ENCODE measurements around the gene TMEM169.
A peak's percentile ranks its signal among the peaks of the same experiment; 100 is the strongest.

TMEM169 gene

DNA sequence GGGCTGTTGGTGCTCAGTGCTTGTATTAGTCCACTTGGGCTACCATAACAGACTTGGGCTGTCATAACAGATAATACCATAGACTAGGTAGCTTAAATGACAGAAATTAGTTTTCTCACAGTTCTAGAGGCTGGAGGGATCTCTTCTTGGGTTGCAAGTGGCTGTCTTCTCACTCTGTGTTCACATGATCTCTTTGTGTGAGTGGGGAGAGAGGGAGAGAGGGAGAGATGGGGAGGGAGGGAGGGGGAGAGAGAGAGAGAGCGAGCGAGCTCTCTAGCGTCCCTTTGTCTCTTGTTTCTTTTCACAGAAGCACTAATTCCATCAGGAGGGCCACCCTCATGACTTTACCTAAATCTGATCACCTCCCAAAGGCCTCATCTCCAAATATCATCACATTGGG is 23.0 kb downstream of the TMEM169 start:
- DNase-seq (ENCODE audit: low read depth, low spot score): no peak

DNA sequence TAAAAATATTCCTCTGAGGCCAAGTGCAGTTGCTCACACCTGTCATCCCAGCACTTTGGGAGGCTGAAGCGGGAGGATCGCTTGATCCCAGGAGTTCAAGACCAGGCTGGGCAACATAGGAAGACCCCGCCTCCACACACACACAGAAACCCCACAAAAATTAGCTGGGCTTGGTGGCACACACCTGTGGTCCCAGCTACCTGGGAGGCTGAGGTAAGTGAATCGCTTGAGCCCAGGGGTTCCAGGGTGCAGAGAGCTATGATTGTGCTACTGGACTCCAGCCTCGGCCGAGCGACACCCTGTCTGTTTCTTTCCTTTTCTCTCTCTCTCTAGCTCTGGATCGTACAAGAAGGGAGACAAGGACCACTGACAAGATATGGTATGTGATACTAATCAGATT is 25.6 kb downstream of the TMEM169 start:
- DNase-seq (ENCODE audit: low read depth, low spot score): no peak

DNA sequence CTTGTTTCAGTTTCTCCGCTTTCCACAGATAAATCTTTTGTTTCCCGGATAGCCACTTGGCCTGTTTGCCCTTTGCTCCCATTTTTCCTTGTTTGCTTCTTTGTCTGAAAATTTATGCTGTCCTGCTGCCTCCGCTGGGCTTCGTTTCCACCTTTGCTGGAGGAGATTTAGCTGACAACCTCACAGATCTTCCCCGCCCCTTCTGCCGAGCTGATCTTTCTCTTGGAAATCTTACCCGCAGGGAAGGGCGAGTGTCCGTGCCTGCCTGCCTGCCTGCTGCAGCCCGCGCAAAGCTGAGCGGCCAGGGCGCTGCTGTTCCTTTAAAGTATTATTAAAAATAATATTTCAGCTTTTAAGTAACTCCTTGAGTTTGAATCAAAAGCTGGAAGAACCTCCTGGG is 26.0 kb downstream of the TMEM169 start:
- DNase-seq (ENCODE audit: low read depth, low spot score): no peak

DNA sequence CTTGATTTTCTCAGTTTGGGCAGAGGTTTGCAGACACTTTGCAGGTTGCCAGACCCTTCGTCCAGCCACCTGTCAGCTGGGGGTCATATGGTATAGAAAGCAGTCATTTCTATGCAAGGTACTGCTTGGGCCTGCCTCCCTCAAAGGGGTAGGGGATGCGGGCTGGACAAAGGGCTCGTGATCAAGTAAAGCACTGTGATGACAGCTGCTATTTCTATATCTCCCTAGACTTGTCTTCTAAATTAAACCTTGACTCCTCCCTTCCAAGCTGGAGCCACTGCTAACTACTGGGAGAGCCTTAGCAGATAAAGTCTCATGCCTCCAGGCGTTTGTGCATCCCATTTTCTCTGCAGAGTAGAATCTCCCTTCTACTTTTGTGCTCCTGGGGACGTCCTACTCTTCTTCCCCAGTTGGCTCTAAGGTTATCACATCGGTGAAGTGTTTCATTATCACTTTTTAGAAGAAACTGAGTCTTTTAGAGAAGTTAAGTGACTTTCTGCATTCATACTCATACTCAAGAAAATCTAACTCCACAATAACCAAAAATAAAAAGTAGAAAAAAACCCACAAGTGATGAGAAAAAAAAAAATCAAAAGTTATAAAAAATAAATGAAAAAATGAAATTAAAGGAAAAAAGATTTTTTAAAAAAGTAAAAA is 26.7 kb downstream of the TMEM169 start:
- DNase-seq (ENCODE audit: low read depth, low spot score): no peak

DNA sequence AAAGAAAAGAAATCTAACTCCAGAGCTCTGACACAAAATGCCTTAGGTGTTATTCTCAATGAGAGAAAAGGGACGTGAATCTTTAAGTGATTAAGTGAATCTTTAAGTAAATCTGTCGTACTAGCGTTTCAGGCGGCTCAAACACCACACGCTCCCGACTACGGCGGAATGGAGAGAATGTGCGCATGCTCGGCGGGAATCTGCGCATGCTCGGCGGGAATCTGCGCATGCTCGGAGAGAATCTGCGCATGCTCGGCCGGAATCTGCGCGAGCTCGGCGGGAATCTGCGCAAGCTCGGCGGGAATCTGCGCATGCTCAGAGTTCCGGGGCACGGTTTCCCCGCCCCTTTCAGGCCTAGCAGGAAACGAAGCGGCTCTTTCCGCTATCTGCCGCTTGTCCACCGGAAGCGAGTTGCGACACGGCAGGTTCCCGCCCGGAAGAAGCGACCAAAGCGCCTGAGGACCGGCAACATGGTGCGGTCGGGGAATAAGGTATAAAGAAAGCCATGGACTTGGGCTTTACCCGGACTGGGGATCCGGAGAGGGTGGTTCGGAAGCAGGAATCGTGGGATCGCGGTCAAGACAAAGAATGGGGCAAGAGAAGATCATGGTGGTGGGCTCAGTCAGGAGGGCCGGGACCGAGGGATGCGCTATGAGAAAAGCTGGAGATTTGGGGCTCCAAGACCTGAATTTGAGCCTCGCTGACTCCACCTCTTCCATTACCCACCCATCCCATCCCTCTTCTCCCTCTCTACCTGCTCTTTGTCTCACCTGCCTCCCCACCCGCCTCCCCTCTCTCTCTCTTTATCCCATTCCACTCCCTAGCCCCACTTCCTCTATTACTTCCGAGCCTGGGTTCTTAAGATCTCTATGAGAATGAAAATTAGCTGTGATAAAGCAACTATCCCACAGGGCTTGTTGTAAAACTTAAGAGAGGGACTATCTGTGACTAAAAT is 27.5 kb downstream of the TMEM169 start, which contains the start of gene XRCC5:
XRCC5 (plus strand) TSS at position 382 of the 955 bp plus-strand sequence; CDS start at position 471, 89 bp downstream.
- peak; percentile 99 for DNase-seq (ENCODE audit: low read depth, low spot score)

DNA sequence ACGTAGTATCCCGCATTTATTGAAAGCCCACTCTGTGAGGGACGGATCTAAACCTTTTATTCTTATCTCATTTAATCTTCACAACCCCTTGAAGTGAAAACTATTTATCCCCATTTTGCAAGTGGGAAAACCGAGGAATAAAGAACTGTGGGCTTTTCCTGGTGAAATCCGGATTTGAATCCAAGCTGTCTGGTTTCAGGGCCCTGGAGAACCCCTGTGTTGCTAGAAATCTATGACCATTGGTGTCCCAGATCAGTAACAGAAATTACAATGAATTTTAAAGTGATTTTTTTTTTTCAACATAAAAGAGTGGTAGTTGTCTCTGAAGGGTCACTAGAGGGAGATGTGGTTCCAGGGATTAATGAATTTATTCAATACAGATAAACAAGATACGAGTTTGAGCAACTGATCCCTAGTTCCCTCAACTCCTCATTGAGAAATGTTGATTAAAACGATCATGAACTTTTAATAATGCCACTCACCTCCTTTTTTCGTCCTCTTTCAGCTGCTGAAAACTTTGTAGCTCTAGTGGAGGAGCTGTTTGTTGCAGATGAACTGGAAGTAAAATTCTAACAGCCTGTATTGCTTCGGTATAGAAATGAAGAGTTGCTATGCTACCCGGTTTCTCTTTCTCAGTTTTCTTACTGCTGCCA is 28.4 kb downstream of the TMEM169 start:
- peak; percentile 61 for DNase-seq (ENCODE audit: low read depth, low spot score)

DNA sequence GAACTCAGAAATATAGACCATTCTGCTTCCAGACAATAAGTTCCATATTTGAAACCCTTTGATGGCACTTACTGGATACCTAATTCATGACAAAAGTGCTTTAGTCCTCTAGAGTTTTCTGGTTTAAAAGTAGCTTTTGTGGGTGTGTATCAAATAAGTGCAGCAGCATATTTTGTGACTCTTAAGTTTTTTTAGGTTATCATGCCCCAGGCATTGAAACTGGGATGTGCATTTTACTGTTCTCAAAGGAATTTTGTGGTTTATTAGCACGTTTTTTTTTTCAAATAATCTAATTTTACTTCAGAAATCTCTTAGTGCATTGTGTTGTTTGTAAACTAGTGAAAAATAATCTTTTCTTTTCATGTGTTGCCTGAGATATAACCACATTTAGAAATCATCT is 28.9 kb downstream of the TMEM169 start:
- no peak for DNase-seq (ENCODE audit: low read depth, low spot score)

DNA sequence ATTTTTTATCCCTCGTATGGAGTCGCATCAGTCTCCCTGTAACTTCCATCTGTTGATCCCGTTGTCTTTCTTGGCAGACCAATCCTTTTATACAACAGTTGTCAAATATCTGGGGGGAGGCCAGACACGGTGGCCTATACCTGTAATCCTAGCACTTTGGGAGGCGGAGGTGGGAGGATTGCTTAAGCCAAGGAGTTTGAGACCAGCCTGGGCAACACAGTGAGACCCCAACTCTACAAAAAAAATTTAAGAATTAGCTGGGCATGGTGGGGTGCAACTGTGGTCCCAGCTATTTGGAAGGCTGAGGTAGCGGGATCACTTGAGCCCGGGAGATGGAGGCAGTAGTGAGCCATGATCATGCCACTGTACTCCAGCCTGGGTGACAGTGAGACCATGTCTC is 29.4 kb downstream of the TMEM169 start:
- no peak for DNase-seq (ENCODE audit: low read depth, low spot score)

DNA sequence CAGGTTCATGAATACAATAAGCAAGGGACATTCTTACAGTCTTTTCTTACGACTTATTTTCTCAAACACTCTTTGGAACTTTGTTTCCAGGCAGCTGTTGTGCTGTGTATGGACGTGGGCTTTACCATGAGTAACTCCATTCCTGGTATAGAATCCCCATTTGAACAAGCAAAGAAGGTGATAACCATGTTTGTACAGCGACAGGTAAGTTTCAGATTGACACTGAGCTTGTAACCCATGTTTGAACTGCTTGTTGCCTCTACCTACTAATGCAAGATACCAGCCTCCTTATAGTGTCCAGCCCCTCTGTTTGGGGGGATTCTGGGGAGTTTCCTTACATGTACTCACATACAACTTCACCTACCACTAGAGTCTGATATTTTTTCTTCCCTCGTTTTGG is 31.2 kb downstream of the TMEM169 start:
- DNase-seq (ENCODE audit: low read depth, low spot score): no peak

DNA sequence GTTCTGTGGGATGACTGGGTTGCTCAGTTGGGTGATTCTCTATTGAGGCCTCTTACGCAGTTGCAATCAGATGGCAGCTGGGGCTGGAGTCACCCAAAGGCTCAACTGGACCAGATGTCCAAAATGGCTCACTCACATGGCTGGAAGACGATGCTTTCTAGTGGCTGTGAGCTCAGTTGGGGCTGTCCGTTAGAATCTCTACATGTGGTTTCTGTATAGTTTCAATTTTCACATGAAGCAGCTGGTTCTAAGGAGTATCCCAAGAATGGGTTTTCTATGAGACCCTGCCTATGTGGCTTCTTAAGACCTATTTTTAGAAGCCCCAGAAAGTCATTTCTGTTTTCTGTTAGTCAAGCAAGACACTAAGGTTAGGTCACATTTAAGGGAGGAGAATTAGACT is 31.9 kb downstream of the TMEM169 start:
- DNase-seq (ENCODE audit: low read depth, low spot score): no peak

DNA sequence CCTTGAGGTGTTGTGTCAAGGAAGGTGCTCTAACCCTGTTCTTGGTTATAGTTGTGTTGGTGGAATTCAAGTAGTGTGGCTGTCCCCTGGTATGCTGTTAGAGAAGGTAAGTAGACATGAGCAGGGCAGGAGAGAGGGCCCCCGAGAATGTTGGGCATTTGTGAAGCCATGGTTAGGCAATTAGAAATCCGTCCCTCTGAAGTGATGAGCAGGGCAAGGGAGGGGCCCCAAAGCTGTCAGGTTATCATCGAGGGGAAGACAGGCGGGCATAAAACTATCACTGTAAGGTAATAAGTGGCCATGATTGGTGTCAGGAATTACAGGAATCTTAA is 32.6 kb downstream of the TMEM169 start:
- DNase-seq (ENCODE audit: low read depth, low spot score): no peak

DNA sequence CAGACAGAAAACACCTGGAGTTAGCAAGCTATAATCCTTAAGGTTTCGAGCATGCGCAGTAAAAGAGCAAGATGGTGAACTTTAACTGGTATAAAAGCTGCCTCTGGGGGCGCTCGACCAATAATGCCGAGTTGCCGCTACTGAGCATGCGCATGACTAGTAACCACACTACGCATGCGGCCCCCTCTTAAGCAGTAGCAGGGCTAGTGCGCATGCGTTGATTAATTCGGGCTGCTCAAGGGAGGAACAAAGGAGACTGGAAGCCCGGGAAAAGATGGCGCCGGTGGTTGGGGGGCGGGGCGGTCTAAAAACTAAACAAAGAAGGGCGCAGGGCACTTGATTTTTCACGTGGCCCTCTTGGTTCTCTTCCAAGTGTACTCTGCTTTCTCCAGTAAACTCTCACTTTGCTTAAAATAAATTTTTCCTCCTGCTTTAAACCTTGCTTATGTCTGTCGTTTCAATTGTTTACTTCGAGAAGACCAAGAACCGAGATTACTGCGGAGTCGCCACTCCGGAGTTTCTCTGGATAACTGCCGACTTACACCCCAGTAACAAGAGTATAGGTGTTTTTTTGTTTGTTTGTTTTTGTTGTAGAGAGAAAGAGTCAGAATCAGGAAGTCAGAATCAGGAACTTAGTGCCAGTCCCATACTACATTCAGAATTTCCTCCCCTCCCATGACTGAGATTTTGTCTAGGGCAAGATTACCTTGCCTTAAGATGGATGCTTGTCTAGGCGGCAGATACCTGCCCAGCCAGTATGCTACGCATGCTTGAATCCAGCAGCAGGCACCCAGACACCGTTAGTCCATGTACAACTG is 33.2 kb downstream of the TMEM169 start:
- DNase-seq (ENCODE audit: low read depth, low spot score): peak; percentile 99

DNA sequence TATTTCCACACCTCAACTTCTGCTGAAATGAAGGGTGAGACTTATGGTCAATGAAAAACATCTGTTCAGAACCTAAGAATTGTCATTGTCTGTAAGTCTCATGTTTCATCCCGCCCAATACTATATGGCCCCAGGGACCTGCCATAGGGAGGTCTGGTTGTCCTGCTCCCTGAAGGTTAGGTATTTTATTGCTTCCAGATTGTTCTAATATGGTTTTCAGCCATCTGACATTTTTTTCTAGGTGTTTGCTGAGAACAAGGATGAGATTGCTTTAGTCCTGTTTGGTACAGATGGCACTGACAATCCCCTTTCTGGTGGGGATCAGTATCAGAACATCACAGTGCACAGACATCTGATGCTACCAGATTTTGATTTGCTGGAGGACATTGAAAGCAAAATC is 34.7 kb downstream of the TMEM169 start:
- DNase-seq (ENCODE audit: low read depth, low spot score): no peak

DNA sequence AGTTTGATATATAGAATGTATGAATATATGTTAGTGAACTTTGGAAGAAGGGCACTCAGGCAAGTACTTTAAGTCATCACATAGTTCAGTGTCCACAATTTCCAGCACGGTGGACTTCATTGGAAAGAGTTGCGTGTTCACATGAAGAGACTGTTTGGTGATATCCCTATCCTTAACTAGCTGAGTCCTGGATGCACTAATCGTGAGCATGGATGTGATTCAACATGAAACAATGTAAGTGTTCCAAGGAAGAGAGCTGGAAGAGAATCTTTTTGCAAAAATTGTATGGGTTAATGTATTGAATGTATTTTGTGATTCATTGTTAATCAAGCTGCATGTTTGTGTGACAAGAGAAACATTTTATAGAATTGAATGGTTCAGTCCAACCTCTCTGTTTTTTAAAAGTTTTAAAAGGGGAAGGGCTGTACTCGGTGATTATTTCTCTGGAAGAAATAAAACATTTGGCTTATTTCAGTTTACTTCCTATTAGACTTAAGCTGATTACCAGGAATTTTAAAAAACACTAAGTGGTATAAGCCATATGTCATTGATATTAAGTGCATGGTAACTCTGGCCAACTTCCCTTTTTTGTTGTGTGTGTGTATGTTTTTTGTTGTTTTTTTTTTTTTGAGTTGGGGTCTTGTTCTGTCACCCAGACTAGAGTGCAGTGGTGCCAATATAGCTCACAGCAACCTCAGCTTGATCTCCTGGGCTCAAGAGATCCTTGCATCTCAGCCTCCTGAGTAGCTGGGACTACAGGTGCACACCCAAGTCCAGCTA is 36.0 kb downstream of the TMEM169 start:
- DNase-seq (ENCODE audit: low read depth, low spot score): peak; percentile 14

DNA sequence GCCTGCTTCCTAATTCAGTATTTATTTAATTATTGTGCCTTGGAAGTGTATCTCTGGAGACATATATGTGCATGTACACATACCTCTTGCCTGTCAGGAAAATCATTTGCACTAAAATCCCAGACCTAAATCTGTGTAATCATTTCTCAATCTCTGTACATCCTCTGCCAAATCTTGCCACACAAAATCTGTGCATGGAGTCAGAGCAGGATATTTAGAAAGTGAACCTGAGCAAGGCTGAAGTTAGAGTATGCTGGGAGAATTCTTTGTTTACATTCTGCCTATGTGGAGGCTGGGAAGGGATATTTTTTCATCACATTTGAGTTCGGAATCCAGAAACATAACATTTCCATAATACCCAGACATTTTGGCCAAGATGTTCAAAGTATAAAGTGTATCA is 36.8 kb downstream of the TMEM169 start:
- DNase-seq (ENCODE audit: low read depth, low spot score): no peak

DNA sequence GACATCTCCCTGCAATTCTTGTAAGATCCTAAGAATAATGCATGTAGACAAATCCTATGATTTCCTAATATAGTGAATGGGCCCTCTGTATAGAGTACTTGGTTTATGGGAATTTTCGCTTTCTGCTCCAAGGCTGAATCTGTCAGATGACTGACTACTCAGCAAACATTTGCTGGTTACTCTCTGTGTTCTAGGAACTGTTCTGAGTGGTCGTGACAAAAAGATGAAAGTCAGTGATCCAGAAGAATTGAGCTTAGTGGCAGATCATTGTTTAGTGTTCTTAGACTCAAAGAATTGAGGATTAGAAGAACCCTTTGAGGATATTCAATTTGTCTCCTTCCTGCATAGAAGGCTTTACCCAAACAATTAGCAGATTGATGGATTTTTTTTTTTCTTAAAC is 37.4 kb downstream of the TMEM169 start:
- DNase-seq (ENCODE audit: low read depth, low spot score): no peak

DNA sequence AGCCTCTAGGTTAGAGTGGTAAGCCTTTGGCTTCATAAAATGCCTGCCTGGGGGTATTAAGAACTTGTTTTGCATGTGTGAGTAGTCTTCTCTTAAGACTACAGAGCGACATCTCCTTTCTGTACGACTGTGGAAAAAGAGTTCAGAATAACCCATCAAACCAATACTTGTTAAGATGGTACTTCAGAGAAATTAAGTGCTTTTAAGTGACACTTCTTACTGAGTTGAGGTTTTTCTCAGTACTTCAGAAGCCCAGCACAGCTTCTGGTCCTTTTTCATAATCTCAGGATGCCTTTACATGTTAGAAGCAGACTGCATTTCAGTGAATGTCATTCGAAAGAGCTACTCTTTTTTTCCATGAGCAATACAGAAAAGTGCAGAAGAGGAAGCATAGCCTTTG is 38.3 kb downstream of the TMEM169 start:
- DNase-seq (ENCODE audit: low read depth, low spot score): no peak

DNA sequence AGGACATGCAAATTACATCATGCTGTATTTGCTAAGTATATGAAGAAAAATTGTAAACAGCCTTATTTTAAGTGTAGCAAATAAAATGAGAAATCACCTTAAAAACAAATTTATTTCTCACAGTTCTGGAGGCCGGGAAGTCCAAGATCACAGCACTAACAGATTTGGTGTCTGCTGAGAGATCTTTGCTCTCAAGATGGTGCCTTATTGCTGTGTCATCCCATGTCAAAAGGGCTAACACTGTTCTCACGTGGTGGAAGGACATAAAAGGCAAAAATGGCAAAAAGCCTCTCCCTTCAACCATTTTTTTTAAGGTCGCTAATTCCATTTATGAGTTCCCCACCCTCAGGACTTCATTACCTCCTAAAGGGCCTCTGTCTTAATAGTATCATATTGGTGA is 39.5 kb downstream of the TMEM169 start:
- DNase-seq (ENCODE audit: low read depth, low spot score): no peak

DNA sequence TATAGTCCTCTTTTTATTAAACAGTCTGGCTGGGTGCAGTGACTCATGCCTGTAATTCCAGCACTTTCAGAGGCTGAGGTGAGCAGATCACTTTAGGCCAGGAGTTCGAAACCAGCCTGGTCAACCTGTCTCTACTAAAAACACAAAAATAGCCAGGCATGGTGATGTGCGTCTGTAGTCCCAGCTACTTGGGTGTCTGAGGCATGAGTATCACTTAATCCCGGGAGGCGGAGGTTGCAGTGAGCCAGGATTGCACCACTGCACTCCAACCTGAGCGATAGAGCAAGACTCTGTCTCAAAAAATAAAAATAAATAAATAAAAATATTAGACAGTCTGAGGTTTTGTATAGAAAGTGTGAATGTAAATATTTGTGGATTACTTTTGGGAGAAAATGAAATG is 45.2 kb downstream of the TMEM169 start:
- no peak for DNase-seq (ENCODE audit: low read depth, low spot score)

DNA sequence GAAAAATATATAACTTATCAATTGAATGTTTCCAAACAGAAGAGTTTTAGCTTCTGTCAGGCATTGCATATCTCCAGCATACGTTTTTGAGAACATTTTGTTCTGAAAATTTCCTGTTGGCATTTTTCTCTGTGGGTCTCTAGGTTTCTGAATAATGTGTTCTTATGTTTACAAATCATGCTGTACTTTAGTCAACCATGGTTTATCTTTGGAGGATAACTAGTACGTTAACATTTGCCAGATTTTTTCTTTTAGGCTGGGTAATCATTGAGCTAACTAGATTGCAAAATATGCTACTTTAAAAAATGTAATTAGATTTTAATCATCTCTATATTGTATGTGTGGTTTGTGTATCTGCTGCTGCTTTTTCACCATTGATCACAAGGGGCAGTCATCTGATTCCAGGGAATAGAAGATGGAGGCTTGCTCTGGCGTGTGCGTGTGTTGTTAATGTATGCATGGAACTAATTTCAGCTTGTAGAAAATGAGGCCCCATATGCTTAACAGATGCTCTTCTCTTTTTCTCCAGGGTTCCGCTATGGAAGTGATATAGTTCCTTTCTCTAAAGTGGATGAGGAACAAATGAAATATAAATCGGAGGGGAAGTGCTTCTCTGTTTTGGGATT is 48.7 kb downstream of the TMEM169 start:
- DNase-seq (ENCODE audit: low read depth, low spot score): no peak

All from astrocyte of the hippocampus (primary cell).